ENCODE data around the gene DBF4B.

Gene DBF4B

GRCh38 chr17:44778656-44779210 lies 70.3 kb downstream of the DBF4B start:
- no peak for DNase-seq

- DNase-seq, result peak; percentile 89
Observed at GRCh38 chr17:44779211-44780025, 71.0 kb downstream of the DBF4B start.

GRCh38 chr17:44780161-44780560 lies 71.7 kb downstream of the DBF4B start:
- DNase-seq, result no peak

DNA sequence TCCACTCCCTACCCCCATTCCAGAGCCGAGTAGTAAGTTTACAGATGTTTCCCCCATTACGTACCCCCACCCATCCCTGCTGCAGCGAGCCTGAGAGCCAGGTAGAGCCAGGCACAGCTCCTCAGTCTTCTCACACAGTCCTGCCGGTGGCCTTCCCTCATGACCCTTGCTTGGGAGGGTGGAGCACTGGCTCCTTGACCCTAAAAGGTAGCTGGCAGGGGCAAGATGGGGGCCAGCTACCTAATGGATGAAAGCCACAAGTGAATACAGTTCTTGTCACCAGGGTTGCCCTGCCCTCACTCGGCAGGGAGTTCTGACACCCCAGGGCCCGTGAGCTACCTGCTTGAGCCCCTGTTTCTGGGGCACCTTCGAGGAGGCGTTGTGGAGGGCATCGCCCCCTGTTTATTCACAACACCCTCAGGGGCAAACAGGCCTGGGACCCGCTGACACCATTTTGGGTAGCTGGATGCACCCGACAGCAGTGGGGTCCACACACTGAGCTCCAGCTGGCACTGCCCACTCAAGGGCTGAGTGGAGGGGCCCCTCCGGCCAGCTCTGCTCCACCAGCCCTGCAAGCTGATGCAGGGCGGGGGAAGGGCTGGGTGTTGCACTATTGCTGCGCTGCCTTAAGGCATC lies 72.5 kb downstream of the DBF4B start:
- no peak for DNase-seq

DNA sequence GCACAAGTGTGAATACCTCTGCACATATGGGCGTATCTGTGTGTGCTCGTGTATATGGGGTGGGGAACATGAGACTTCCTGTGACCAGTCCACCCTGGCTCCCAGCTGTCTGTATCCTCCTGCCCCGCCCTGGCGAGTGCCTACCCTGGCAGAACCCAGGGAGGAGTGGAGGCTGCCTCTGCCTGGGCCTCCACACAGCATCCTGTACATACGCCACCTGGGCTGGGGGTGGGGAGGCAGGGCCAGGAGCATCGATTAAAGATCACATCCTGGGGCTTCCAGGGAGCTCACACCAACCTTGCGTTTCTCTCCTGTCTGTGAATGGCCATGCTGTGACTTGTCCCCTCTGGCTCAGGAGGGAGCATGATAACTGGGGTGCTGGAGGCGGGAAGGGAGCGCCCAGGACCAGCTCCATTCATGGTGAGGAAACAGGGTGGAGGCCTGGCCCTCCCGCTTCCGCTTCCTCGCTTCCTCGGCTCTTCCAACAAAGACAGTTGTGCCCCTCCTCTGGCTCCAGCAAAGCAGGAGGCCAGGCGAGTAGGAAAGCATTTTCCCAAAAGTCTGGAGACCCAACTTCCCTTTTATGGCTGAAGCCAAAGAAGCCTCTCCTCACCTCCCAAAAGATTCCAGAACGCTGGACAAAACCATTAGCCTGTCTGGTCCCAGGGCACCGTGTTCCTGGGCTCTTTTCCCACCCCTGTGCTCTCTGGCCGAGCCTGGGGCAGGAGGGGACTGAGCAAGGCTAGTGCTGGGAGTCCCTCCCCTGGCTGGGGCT lies 73.3 kb downstream of the DBF4B start:
- DNase-seq, result peak; percentile 47

DNA sequence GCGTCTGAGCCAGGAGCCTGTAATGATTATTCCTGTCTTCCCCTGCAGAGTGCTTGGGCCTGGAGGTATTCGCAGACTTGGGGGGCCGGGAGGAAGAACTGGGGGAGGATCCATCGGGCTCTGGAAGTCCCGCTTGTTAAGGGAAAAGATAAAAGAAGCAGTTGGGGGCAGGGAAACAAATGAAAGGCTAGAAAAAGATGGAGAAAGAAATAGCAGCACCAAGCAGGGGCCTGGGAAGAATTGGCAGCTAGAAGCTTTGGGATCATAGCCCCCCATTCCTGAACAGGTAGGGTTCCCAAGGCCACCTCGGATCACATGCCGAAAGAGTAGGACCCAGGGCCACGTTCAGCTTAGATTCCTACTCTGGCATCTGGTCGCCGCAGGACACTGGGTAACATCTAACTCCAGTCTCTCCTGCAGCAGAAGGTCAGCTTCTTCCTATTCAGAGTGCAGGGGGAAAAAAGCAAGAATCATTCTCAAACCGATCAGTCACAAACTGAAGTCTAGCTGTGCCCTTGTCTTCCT lies 73.9 kb downstream of the DBF4B start:
- no peak for DNase-seq

DNA sequence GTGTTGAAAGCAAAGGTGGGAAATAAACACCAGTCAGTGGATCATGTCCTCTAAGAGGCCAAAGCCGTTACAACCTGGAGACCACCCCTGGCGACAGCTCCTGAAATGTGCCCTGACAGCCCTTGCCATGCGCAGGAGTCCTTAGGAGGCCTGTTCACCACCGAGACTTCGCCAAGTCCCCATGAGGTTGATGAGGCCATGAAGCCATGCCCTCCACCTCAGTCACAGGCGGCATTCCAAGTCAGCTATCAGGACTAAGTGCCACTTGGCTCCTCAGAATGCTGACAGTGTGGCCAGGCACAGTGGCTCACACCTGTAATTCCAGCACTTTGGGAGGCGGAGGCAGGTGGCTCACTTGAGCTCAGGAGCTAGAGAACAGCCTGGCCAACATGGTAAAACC lies 77.5 kb downstream of the DBF4B start:
- no peak for DNase-seq

DNA sequence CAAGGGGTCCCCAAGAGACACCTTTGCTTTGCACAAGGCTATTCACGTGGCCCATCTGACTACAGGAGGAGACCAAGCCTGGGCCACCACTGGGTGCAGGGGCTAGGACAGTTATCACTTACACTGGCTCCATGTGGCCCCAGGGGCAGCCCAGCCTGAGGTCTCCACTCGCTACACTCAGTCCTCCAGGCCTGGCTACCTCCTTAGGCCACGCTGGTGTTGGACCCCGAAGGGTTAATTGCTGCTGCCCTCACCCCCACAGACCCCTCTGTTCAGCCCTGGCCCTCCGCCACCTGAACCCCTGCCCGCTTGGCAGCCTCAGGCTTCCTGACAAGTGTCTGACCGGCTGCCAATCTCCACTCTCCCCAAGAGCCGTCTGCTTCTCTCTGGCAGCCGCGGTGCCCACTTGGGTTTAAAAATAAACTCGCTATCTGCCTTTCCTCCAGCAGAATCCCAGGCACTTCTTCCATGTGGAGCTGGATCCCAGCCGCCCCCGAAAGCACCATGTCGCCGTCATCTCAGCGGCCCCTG lies 78.2 kb downstream of the DBF4B start:
- no peak for DNase-seq

DNA sequence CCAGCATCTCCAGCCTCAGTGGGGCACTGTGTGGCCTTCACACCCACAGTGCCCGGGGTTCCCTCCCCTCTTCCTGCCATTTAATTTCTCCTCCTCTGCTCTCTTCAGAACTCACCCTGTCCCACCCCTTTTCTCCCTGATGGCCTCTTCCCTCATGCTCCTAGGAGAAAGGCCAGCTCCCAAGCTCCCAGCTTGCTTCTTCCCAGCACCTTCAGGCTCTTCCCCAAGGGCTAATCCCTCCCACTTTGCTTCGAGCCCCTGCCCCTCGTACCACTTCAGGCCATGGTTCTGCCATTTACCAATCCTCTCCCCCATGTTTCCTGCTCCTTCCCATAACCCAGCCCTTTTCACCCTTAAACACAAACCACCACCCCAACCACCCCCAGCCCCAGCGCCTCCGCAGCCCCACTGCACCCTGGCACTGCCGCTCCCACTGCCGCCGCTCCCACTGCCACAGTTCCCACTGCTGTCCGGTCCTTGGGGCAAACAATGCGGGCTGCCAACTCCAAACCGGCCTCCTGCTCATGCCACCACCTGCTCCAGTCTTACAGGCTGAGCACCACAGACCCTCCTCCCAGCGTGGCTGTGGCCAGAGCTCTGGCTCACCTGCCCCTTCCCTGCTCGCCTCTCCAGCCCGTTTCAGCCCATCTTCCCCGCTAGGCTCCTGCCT lies 78.9 kb downstream of the DBF4B start:
- DNase-seq, result no peak

DNA sequence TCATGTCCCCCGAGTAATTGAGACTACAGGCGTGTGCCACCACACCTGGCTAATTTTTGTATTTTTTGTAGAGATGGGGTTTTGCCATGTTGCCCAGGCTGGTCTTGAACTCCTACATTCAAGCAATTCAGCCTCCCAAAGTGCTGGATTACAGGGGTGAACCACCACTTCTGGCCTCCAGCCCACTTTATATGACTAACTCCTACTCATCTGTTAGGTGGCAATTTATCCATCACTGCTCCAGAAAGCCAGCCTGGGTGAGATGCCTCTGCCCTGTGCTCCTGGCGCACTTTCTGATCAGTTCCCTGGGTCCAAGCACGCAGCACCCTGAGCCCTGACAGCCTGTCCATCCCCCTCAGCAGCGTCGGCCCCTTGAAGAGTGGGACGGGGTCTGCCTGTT lies 79.7 kb downstream of the DBF4B start:
- no peak for DNase-seq

GRCh38 chr17:44792276-44792675 lies 83.8 kb downstream of the DBF4B start:
- no peak for DNase-seq

- DNase-seq, result peak; percentile 88
Observed at GRCh38 chr17:44793885-44794842, 85.7 kb downstream of the DBF4B start.

- no peak for DNase-seq
Observed at GRCh38 chr17:44794851-44795413, 86.5 kb downstream of the DBF4B start.

- no peak for DNase-seq
Observed at GRCh38 chr17:44795421-44795820, 87.0 kb downstream of the DBF4B start.

DNA sequence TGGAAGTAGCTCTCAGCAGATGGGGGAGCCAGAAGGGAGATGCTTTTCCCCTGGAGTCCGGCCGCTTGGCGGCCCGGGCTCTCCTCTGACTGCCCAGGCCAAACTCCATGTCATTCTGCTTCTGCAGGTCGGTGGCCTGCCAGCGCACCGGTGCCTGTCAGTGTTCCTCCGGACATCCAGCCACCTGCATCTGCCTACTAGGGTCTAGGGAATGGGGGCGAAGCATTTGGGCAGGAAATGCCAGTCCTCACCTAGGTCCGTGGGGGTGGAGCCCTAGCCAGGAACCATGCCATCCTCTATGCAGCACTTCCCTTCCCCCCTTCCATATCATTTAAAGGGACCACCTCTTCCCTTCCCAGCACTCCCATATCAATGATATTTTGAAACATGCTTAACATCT lies 87.5 kb downstream of the DBF4B start:
- peak; percentile 47 for DNase-seq

- DNase-seq, result no peak
Observed at GRCh38 chr17:44796731-44797130, 88.3 kb downstream of the DBF4B start.

GRCh38 chr17:44797802-44798201 lies 89.3 kb downstream of the DBF4B start:
- DNase-seq, result no peak

- no peak for DNase-seq
Observed at GRCh38 chr17:44798356-44798755, 89.9 kb downstream of the DBF4B start.
